SKM-1 treated with dmso at 0.1 percent for 144 hours (cell line): ENCODE results near the gene ATP10B.

Experiments
- DNase-seq: peaks from one replicate; lab custom pipeline; 2025; ENCODE audit not compliant: unreplicated experiment; lab: John Stamatoyannopoulos, UW

Gene ATP10B

GRCh38 chr5:160694896-160695295 is 157.1 kb downstream of the ATP10B start:
- peak; percentile 24 for DNase-seq

DNA sequence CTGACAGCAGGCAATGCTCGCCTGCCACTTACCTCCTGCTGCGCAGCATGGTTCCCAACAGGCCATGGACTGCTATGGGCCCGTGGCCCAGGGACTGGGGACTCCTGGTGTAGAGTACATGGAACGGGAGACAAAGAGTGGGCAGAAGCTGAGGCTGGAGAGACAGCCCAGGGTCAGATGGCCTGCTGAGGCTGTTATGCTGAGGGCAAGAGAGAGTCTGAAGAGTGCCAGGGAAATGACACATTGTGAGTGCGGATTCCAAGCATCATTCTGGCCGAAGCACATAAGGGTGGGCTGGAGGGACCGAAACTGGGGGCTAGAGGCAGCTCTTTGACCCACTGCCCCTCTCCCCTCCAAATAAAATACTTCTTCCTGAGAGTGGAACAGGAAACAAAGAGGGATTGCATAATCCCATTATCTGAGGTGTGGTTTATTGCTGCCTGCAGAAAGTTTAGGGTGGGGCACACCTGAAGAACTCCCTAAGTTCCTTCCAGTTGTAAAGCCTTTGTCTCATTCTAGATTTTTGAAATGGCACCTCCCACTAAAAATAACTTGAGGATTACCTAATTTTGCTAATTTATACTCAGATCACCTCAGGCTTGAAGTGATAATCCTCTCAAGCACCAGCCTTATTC is 158.1 kb downstream of the ATP10B start:
- no peak for DNase-seq

DNA sequence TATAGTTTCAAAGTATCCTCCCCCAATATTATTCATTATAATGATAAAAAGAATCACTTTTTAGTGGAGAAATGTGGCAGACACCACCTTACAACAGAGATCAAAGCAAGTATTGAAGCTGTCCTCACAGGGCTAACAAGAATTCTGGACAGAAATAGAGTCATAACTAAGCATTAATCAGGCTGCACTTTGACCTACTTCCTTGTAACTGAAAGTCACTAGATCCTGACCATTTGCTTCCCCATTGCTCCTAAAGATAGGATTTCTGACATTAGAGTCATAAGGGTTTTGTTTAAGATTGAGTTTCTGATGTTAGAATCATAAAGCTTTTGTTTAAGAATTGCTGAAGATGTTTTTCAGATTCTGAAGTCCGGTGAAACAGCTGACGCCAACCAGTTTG is 159.7 kb downstream of the ATP10B start:
- DNase-seq = no peak

- DNase-seq = peak; percentile 44
These were observed 166.3 kb downstream of the ATP10B start for GRCh38 chr5:160685695-160686094.

DNA sequence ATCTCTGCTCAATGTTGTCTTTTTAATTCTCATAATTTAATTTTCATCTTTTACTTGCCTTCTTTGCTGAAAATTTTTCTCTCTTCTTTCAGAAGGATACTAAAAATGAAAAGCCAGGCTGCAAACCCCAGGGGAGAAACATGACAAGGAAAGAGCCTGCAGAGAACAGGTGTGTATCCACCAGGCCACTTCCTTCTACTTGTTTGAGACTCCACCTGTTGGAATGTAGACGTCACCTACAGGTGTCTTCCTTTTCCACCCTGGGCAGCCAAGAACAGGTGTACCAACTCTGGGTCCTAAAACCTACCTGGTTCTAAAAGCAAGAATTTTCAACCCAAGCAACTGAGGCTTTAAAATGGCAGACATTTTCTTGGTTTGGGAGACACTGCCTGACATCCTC is 166.8 kb downstream of the ATP10B start:
- DNase-seq = no peak

GRCh38 chr5:160679567-160680309 is 172.3 kb downstream of the ATP10B start:
- no peak for DNase-seq

GRCh38 chr5:160675988-160676387 is 176.0 kb downstream of the ATP10B start:
- DNase-seq = no peak

GRCh38 chr5:160674901-160675300 is 177.1 kb downstream of the ATP10B start:
- no peak for DNase-seq

DNA sequence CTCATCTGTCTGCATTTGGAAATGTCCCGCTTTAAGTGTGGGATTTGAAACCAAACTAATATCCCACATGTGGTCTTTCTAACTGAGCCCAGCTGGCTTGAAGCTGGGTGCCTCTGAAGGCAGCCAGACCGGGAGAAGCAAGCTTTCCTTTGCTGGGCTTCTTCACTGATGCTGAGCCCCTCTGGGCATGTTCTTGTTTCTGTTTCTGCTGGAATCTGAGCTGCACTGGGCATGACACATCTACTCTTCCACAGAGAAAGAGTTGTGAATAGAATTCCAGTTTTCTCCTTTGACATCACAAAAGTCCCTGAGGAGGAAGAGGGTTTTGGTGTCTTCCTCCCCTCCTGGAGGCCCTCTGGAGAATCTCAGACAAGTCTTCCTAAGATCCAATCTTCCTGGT is 179.5 kb downstream of the ATP10B start:
- no peak for DNase-seq

- DNase-seq = no peak
These were observed 183.7 kb downstream of the ATP10B start for GRCh38 chr5:160668356-160668755.

DNA sequence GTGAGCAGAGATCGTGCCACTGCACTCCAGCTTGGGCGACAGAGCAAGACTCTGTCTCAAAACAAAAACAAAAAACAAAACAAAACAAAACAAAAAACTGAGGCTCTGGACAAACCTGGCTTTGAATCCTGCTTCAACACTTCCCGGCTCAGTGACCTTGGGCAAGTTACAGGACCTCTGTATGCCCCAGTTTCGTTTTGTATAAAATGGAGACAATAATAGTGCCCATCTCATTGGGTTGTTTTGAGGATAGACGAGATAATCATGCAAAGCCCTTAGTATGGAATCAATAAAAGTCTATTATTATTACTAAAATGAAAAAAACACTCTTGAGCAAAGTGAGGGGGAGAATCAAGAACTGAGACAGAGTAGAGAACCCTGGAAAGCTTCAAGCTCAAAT is 184.9 kb downstream of the ATP10B start:
- DNase-seq = no peak

- no peak for DNase-seq
These were observed 186.6 kb downstream of the ATP10B start for GRCh38 chr5:160665460-160665859.

DNA sequence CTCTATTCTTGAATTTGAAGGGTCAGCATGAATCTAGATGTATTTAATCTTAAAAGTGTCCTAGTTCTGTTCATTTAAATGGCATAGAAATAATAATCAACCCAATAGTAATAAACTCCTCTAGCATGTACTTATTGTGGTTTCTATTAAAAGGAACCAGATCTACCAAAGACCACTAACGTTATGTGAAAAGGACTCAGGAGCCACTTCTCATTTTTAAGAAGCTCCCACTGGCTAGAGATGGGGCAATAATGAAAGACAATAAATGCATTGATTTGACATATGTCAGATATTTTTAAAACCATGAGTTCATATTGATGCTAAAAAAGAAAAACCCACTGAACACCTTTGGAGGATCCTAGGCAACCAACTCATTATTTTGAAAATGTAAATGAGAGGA is 191.9 kb downstream of the ATP10B start:
- DNase-seq = no peak

DNA sequence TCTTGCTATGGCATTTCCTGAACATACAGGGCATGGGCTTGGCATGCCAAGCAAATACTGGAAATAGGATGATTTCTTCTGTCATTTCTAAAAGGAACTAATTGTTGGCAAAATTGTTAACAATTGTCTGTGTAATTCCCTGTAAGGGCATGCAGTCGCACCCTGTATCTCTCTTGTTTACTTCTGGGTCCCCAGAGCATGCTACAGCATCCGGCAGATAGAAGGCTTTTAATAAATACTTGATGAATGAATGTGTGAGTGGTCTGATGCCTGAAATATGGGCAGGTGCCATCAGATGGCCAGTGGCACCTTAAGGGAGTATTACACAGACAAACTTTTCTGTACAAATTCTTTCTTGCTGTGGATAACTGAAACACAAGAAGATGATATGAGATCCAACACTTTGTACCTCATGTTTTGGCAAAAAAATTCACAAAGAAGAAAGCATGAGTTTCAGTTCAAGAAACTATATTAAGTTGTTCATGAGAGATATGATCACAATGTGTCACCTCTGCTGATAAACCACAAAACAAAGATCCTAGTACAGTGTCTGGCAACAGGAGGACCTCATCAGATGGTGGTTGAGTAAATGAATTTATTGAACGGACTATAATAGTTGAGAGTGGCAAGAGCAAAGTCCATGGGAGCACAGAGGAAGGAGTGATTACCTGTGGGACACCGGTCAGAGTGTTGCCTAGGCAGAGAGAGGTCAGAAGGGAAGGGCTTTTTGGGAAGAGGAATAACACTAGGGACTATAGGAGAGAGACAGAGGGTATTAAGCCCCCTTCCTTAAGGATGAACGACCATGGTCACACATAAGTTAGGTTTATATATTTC is 194.2 kb downstream of the ATP10B start:
- DNase-seq = no peak

DNA sequence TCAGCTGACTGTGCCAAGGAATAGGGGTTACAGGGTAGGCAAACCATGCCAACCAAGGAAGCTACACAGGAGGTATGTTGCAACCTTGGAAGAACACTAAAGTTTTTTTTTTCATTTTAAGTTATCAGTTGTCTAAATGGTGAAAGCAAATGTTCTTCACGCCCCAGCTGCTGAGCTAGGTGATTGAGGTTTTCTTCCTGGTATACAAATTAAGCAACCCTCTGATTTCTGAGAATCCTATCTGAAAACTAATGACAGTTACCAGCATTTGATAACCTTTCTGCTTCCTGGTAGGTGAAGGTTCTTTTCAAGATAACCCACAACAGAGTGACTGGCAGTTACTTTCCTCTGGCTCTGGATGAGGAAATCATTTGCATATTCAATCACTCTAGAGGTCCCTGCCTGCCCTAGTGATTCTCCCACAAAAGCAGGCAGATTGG is 194.9 kb downstream of the ATP10B start:
- DNase-seq = no peak

DNA sequence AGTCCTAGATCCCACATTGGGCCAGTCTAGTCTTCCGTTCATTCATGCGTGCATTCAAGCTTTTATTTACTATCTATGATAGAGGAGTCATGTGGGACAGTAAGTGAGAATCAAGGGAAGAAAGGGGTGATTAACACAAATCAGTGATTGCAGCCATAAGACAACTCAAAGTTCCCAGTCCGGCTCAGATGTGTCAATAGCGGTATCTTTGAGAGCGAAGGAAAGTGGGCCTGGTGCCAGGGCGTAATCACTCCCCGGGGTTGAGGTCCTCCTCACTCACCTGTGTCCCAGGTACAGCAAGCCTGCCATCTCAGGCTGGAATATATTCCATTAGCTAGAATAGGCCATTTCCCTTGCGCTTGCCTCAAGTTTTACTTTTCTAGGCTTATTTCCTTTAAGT is 196.3 kb downstream of the ATP10B start:
- DNase-seq = no peak

- no peak for DNase-seq
These were observed 200.0 kb downstream of the ATP10B start for GRCh38 chr5:160651692-160652645.

DNA sequence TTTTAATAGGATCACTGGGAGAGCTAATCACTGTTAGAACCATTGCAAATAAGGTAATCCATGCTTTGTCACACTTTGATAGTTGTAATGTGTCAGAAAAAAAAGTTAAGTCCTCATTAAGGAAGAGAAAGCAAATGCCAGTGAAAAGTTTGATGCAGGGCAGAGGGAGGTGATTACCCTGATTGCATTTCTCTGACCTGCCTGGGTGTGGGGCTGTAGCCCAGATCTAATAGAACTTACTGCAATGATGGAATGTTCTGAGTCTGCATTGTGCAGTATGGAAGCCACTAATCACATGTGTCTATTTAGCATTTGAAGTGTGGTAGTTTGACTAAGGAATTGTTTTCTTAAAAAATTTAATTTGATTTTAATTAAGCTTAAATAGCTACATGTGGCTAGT is 202.7 kb downstream of the ATP10B start:
- peak; percentile 23 for DNase-seq

DNA sequence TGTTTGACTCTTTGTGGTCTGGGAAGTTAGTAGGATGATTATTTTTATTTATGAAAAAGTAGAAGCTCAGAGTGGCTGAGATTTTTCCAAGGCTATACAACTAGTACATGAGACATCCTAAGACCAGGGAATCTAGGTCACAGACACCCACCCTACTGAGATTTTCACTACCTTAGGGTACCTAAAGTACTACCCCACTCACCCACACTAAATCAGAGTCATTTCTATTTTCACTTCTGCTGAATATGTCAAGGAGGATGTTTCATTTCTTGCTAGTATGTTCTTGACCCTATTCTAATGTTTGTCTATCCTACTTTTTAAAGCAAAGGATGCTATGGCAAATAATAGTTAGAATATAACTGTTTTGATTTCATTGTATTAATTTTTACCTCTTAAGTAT is 206.0 kb downstream of the ATP10B start:
- no peak for DNase-seq

GRCh38 chr5:160643616-160644240 is 208.3 kb downstream of the ATP10B start:
- peak; percentile 74 for DNase-seq
